Tibial nerve (tissue), 3 donors: ENCODE data around the gene MAP3K20.

ENCODE experiments used
- CTCF ChIP-seq, 5 experiments: fragments of 200-600 bp in 3 of 5; fragments of 450-650 bp in 2 of 5; sonication (generic) in 3 of 5; IDR thresholded peaks; one replicate each; pipeline ENCODE4 v1.5.1; 2016 to 2019; ENCODE audit warnings: antibody characterized with exemption in 5 of 5, mild to moderate bottlenecking in 3 of 5, moderate library complexity in 2 of 5
- POLR2A ChIP-seq, 2 donors: fragments of 450-650 bp; IDR thresholded peaks; one replicate each; pipeline ENCODE4 v1.6.1; 2017; ENCODE audit warnings: antibody characterized with exemption in 2 of 2, mild to moderate bottlenecking in 2 of 2, moderate library complexity in 2 of 2

- no peak for TF ChIP-seq CTCF (IDR thresholded peaks at IDR 0.05)
- no peak for TF ChIP-seq POLR2A (IDR thresholded peaks at IDR 0.05)
These were observed 96.4 kb downstream of the MAP3K20 start for GRCh38 chr2:173171924-173172643.
